Activated CD8-positive, alpha-beta memory T cell treated with anti-CD3 and anti-CD28 coated beads, Interleukin-2, amount 50 U/mL, for 48 hours (primary cell): Measurements from ENCODE around the gene ALK.

Experiments
- DNase-seq: peaks from one replicate; pipeline ENCODE4 v3.0.0-alpha.2; 2020

The ALK gene

GRCh38 chr2:29921560-29921915 is at the start of gene ALK:
ALK (minus strand) TSS chr2:29921586; CDS start chr2:29920659, 927 bp downstream.
- peak; percentile 84 for DNase-seq

GRCh38 chr2:29966266-29966665 is 44.9 kb upstream of the ALK start:
- no peak for DNase-seq

GRCh38 chr2:29963972-29964570 is 42.7 kb upstream of the ALK start:
- DNase-seq, result no peak

GRCh38 chr2:29962922-29963321 is 41.5 kb upstream of the ALK start:
- no peak for DNase-seq

- no peak for DNase-seq
Measured at GRCh38 chr2:29954316-29954715, 32.9 kb upstream of the ALK start.

GRCh38 chr2:29952973-29953372 is 31.6 kb upstream of the ALK start:
- DNase-seq, result no peak

- no peak for DNase-seq
Measured at GRCh38 chr2:29951576-29951975, 30.2 kb upstream of the ALK start.

GRCh38 chr2:29950481-29950880 is 29.1 kb upstream of the ALK start:
- DNase-seq, result no peak

GRCh38 chr2:29949042-29949441 is 27.7 kb upstream of the ALK start:
- DNase-seq, result no peak

- no peak for DNase-seq
Measured at GRCh38 chr2:29946505-29946904, 25.1 kb upstream of the ALK start.

- DNase-seq, result no peak
Measured at GRCh38 chr2:29942711-29943110, 21.3 kb upstream of the ALK start.

- no peak for DNase-seq
Measured at GRCh38 chr2:29940706-29941105, 19.3 kb upstream of the ALK start.

- no peak for DNase-seq
Measured at GRCh38 chr2:29936020-29936419, 14.6 kb upstream of the ALK start.

- no peak for DNase-seq
Measured at GRCh38 chr2:29931818-29932217, 10.4 kb upstream of the ALK start.

- peak; percentile 63 for DNase-seq
Measured at GRCh38 chr2:29923110-29923721, 1.8 kb upstream of the ALK start.

GRCh38 chr2:29922605-29923004 is 1.2 kb upstream of the ALK start:
- no peak for DNase-seq

- peak; percentile 56 for DNase-seq
Measured at GRCh38 chr2:29920631-29921559, 491 bp downstream of the ALK start.

GRCh38 chr2:29920130-29920577 is 1.2 kb downstream of the ALK start:
- peak; percentile 86 for DNase-seq

- no peak for DNase-seq
Measured at GRCh38 chr2:29918941-29919340, 2.4 kb downstream of the ALK start.

- DNase-seq, result no peak
Measured at GRCh38 chr2:29917781-29918180, 3.6 kb downstream of the ALK start.

GRCh38 chr2:29916571-29916970 is 4.8 kb downstream of the ALK start:
- no peak for DNase-seq

GRCh38 chr2:29910960-29911359 is 10.4 kb downstream of the ALK start:
- no peak for DNase-seq

- DNase-seq, result no peak
Measured at GRCh38 chr2:29910465-29910864, 10.9 kb downstream of the ALK start.

- DNase-seq, result no peak
Measured at GRCh38 chr2:29902356-29902755, 19.0 kb downstream of the ALK start.
